WTC11 (cell line): ENCODE data around the gene PTPRN2.

Experiments
- ESRRA ChIP-seq: sonication (generic); formaldehyde crosslinking; IDR thresholded peaks from 2 replicates; pipeline ENCODE4 v1.8.1; 2022; ENCODE audit warnings: mild to moderate bottlenecking, missing genetic modification reagents, borderline replicate concordance
- ZBTB21 ChIP-seq: sonication (generic); formaldehyde crosslinking; IDR thresholded peaks from 2 replicates; pipeline ENCODE4 v1.8.1; 2023; ENCODE audit warnings: mild to moderate bottlenecking, missing genetic modification reagents, borderline replicate concordance
- TF ChIP-seq, protein P1 (sequence below): fragments of 200-600 bp; IDR thresholded peaks from 2 replicates; pipeline ENCODE4 v1.8.0; 2022; ENCODE audit warnings: antibody characterized with exemption
- TF ChIP-seq, protein P2 (sequence below): sonication (generic); formaldehyde crosslinking; IDR thresholded peaks from 2 replicates; pipeline ENCODE4 v1.8.1; 2022; ENCODE audit warnings: mild to moderate bottlenecking, missing genetic modification reagents, moderate library complexity, borderline replicate concordance
- TF ChIP-seq, protein P3 (sequence below): sonication (generic); formaldehyde crosslinking; IDR thresholded peaks from 2 replicates; pipeline ENCODE4 v1.8.1; 2023; ENCODE audit warnings: mild to moderate bottlenecking, missing genetic modification reagents
- TF ChIP-seq, protein P4 (sequence below): sonication (generic); formaldehyde crosslinking; IDR thresholded peaks from 2 replicates; pipeline ENCODE4 v1.8.1; 2023; ENCODE audit warnings: mild to moderate bottlenecking, moderate library complexity, missing genetic modification reagents
- TF ChIP-seq, protein P5 (sequence below): fragments of 250-450 bp; sonication (Bioruptor Pico); IDR thresholded peaks from 2 replicates; pipeline ENCODE4 v1.9.0; 2021; ENCODE audit warnings: mild to moderate bottlenecking
- TF ChIP-seq, protein P6 (sequence below): sonication (generic); formaldehyde crosslinking; conservative IDR thresholded peaks from 2 replicates; pipeline ENCODE4 v1.8.1; 2022; ENCODE audit warnings: mild to moderate bottlenecking, missing genetic modification reagents

DNA sequence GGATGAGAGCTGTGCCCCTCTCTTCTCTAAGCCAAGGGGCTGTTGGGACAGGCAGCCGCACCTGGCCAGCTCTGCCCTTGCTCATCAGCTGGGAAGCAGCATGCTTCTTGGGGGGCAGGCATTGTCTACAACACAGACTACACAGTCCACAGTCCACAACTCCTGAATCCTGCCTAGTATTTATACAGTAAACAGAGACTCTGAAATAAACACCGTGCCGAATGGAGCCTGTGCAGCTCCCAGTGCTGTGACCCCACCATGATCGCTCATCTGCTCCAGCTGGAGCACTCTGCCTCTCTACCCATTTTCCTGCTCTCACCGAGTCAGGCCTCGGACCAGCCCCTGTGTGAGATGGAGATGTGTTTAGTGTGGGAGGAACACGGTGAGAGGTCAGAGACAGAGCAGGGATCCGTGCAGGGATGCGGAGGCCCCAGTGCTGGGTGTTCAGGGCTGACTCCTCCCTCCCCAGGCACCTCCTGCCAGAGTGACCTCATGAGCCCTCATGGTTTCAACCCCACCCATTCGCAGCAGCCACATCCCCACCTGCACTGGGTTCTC lies 642.8 kb downstream of the PTPRN2 start:
- TF ChIP-seq, protein P1, sequence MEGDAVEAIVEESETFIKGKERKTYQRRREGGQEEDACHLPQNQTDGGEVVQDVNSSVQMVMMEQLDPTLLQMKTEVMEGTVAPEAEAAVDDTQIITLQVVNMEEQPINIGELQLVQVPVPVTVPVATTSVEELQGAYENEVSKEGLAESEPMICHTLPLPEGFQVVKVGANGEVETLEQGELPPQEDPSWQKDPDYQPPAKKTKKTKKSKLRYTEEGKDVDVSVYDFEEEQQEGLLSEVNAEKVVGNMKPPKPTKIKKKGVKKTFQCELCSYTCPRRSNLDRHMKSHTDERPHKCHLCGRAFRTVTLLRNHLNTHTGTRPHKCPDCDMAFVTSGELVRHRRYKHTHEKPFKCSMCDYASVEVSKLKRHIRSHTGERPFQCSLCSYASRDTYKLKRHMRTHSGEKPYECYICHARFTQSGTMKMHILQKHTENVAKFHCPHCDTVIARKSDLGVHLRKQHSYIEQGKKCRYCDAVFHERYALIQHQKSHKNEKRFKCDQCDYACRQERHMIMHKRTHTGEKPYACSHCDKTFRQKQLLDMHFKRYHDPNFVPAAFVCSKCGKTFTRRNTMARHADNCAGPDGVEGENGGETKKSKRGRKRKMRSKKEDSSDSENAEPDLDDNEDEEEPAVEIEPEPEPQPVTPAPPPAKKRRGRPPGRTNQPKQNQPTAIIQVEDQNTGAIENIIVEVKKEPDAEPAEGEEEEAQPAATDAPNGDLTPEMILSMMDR: no peak
- TF ChIP-seq, protein P2, sequence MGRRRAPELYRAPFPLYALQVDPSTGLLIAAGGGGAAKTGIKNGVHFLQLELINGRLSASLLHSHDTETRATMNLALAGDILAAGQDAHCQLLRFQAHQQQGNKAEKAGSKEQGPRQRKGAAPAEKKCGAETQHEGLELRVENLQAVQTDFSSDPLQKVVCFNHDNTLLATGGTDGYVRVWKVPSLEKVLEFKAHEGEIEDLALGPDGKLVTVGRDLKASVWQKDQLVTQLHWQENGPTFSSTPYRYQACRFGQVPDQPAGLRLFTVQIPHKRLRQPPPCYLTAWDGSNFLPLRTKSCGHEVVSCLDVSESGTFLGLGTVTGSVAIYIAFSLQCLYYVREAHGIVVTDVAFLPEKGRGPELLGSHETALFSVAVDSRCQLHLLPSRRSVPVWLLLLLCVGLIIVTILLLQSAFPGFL (CRISPR knock-in tag): no peak
- TF ChIP-seq, protein P3, sequence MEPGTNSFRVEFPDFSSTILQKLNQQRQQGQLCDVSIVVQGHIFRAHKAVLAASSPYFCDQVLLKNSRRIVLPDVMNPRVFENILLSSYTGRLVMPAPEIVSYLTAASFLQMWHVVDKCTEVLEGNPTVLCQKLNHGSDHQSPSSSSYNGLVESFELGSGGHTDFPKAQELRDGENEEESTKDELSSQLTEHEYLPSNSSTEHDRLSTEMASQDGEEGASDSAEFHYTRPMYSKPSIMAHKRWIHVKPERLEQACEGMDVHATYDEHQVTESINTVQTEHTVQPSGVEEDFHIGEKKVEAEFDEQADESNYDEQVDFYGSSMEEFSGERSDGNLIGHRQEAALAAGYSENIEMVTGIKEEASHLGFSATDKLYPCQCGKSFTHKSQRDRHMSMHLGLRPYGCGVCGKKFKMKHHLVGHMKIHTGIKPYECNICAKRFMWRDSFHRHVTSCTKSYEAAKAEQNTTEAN (CRISPR knock-in tag): no peak
- TF ChIP-seq, protein P4, sequence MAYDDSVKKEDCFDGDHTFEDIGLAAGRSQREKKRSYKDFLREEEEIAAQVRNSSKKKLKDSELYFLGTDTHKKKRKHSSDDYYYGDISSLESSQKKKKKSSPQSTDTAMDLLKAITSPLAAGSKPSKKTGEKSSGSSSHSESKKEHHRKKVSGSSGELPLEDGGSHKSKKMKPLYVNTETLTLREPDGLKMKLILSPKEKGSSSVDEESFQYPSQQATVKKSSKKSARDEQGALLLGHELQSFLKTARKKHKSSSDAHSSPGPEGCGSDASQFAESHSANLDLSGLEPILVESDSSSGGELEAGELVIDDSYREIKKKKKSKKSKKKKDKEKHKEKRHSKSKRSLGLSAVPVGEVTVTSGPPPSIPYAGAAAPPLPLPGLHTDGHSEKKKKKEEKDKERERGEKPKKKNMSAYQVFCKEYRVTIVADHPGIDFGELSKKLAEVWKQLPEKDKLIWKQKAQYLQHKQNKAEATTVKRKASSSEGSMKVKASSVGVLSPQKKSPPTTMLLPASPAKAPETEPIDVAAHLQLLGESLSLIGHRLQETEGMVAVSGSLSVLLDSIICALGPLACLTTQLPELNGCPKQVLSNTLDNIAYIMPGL (CRISPR knock-in tag): no peak
- no peak for TF ChIP-seq ESRRA
- TF ChIP-seq, protein P5, sequence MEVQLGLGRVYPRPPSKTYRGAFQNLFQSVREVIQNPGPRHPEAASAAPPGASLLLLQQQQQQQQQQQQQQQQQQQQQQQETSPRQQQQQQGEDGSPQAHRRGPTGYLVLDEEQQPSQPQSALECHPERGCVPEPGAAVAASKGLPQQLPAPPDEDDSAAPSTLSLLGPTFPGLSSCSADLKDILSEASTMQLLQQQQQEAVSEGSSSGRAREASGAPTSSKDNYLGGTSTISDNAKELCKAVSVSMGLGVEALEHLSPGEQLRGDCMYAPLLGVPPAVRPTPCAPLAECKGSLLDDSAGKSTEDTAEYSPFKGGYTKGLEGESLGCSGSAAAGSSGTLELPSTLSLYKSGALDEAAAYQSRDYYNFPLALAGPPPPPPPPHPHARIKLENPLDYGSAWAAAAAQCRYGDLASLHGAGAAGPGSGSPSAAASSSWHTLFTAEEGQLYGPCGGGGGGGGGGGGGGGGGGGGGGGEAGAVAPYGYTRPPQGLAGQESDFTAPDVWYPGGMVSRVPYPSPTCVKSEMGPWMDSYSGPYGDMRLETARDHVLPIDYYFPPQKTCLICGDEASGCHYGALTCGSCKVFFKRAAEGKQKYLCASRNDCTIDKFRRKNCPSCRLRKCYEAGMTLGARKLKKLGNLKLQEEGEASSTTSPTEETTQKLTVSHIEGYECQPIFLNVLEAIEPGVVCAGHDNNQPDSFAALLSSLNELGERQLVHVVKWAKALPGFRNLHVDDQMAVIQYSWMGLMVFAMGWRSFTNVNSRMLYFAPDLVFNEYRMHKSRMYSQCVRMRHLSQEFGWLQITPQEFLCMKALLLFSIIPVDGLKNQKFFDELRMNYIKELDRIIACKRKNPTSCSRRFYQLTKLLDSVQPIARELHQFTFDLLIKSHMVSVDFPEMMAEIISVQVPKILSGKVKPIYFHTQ (CRISPR knock-in tag): no peak
- TF ChIP-seq, protein P6, sequence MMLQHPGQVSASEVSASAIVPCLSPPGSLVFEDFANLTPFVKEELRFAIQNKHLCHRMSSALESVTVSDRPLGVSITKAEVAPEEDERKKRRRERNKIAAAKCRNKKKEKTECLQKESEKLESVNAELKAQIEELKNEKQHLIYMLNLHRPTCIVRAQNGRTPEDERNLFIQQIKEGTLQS: no peak
- TF ChIP-seq ZBTB21: no peak
